Activated CD4-positive, alpha-beta T cell treated with anti-CD3 and anti-CD28 coated beads for 36 hours (primary cell): ENCODE data around the gene PDYN. TPM values are rescaled to one million over a fixed set of nuclear protein-coding genes. Genes with fewer than 3 reads are reported as not detected.
A peak's percentile ranks its signal among the peaks of the same experiment; 100 is the strongest.

Source experiments
- ATAC-seq: fragments of 200-7000 bp; cut with Tn5 transposase; one replicate; pipeline ENCODE4 v1.10.0; 2021; ENCODE audit warnings: mild to moderate bottlenecking, moderate library complexity
- CTCF ChIA-PET: fragments of 350-600 bp; sonication (Branson Sonifier 250); formaldehyde crosslinking; loops from one replicate; lab custom pipeline; 2021; ENCODE audit warnings: antibody characterized with exemption; lab: Charles Lee
- POLR2A ChIA-PET: fragments of 350-600 bp; sonication (Branson Sonifier 250); formaldehyde crosslinking; loops from one replicate; lab custom pipeline; 2021; ENCODE audit warnings: antibody characterized with exemption, inconsistent platforms; lab: Charles Lee
- DNase-seq: peaks from one replicate; pipeline ENCODE4 v3.0.0-alpha.2; 2020
- H3K27ac Mint-ChIP-seq: one replicate; pipeline ENCODE4 v1.8.0; 2021; ENCODE audit warnings: mixed read lengths
- H3K27me3 Mint-ChIP-seq: one replicate; pipeline ENCODE4 v1.8.0; 2021; ENCODE audit warnings: mixed read lengths
- H3K36me3 Mint-ChIP-seq: one replicate; pipeline ENCODE4 v1.8.0; 2021; ENCODE audit warnings: low read depth, mixed read lengths
- H3K4me1 Mint-ChIP-seq: one replicate; pipeline ENCODE4 v1.8.0; 2021; ENCODE audit warnings: mixed read lengths
- H3K4me3 Mint-ChIP-seq: one replicate; pipeline ENCODE4 v1.8.0; 2021; ENCODE audit warnings: mild to moderate bottlenecking, moderate library complexity, mixed read lengths
- H3K9me3 Mint-ChIP-seq: one replicate; pipeline ENCODE4 v1.8.0; 2021; ENCODE audit warnings: low read depth, mixed read lengths
- intact Hi-C, 2 experiments: fragments of 100-400 bp; cut with DNase I in 1 of 2; cut with micrococcal nuclease in 1 of 2; formaldehyde crosslinking; loops; one replicate each; pipeline versions ENCODE4 v1.14.2 to v1.15.1; 2022 to 2024; cut with DNase I, micrococcal nuclease
- total RNA-seq, 2 experiments: library from RNA; stranded (reverse); gene quantifications; one replicate each; pipeline ENCODE4 v1.2.3, GENCODE V29; 2021

PDYN gene
- total RNA-seq, 2 experiments from 2014 or later = not detected

DNA sequence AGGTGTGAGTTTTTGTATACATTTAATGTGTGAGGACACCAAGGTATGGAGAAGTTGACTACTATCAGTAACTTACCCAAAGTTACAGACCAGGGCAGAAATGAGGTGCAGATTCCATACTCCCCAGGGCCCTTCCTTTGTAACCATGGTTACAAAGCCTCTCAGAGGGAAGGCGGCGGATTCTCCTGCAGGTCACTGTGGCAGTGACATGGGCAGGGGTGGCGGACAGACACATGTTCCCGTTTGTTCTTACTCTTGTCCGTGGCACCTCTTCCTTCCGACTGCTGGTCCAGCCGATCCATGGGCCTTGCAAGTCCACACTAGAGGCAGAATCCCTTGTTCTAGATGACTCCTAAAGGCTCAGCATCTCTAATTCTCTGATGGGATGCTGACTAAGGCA, 43.0 kb downstream of the PDYN start:
- H3K36me3 Mint-ChIP-seq = no peaks in the 10 kb centered on the region
- DNase-seq (no peak), ATAC-seq (no peak)
- intact Hi-C loops = no loop called here
- H3K27ac Mint-ChIP-seq = no peak overlapping the region
- H3K9me3 Mint-ChIP-seq = no peaks in the 10 kb centered on the region
- CTCF ChIA-PET = no interaction called here
- POLR2A ChIA-PET = no interaction called here
- H3K4me3 Mint-ChIP-seq = no peak overlapping the region
- no peaks in the 10 kb centered on the region for H3K4me1 Mint-ChIP-seq
- H3K27me3 Mint-ChIP-seq = peaks cover 21% of the 10 kb centered on the region

DNA sequence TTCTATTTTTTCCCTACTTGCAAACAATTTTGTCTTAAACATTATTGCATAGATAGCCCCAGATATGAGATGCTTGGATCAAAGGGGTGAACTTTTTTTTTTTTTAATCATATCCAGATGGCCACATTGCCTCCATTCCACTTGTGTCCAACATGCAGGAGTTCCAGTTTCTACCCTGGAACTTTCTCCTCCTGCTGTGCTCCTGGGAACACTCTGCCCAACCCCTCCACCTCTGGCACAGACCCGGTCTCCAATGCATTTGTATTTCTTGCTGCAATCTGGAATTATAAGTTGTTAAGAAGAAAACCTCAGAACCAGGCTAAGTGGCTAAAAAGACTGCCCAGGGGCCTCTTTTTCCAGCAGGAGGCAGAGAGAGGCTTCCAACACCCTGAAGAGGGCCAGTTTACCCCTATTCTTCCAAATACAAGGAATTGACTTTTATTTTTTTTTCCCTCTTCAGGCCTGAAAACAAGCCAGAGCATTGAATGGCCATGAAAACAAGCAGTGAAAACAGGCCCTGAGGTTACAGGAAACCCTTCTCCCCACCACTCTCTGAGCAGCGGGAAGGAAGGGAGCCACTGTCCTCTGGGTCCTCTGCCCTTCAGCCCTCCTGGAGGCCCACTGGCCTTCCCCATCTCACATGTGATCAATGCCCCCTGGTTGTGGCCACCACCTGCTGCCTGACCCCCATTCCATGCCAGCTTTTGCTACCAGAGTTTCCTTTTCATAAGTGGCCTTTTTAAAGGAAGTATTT, 44.3 kb downstream of the PDYN start:
- Mint-ChIP-seq H3K4me1 (no peaks in the 10 kb centered on the region), H3K27me3 (peaks cover 22% of the 10 kb centered on the region), H3K4me3 (no peak overlapping the region), H3K27ac (no peak overlapping the region), H3K9me3 (no peaks in the 10 kb centered on the region), H3K36me3 (no peaks in the 10 kb centered on the region)
- DNase-seq = no peak
- CTCF ChIA-PET = no interaction called here
- intact Hi-C loops = no loop called here
- POLR2A ChIA-PET = no interaction called here
- ATAC-seq = no peak

DNA sequence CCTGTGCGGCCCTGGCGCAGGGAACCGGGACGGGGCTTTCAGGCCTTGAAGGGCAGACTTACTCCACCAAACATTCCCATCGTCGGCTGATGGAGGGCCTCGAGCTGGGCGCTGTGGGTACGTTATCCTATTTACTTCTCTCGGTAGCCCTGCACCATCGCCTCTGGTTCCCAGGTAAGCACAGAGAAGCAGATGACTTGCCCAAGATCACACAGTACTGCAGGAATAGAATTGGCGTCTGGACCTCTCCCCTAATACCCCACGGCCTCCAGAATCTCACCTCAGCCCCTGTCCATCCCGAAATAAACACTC, 46.4 kb downstream of the PDYN start:
- intact Hi-C loops = no loop called here
- no peak overlapping the region for H3K27ac Mint-ChIP-seq
- POLR2A ChIA-PET = no interaction called here
- H3K4me3 Mint-ChIP-seq = no peak overlapping the region
- no peaks in the 10 kb centered on the region for H3K4me1 Mint-ChIP-seq
- CTCF ChIA-PET = no interaction called here
- DNase-seq (no peak), ATAC-seq (no peak)
- no peaks in the 10 kb centered on the region for H3K36me3 Mint-ChIP-seq
- H3K27me3 Mint-ChIP-seq = peaks cover 26% of the 10 kb centered on the region
- H3K9me3 Mint-ChIP-seq = no peaks in the 10 kb centered on the region

DNA sequence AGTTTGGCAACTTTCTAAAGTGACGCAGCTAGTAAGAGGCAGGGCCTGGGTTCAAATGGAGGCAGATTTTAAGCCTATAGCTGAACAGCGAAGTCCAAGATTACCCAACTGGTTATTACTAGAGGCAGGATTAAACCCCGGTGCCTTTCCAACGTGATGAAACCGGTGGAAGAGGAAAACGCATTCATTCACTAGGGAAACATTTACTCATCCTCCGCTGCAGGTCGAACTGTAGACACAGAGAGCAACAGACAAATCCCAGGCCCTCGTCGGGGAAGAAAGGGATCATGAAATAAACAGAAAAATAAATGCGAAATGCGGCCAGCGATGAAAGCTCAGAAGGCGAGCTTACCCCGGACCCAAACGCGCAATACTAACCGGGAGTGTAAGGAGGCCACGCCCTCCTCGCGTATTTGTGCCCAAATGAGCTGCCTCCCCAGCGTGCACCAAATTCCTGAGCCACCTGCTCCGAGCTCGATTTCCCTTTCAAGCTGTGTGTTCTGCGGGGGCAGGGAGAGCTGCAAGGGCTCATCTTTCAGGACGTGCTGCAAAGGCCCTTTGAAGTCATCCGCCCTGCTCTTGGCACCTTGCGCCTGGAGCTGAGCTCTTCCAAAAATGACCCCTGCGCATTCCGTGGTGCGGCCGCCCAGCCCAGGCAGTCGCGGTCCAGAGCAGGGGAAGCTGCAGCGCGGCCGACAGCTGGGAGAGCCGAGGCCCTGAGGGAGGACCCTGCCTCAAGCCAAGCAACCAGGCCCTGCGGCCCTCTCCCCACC, 46.9 kb downstream of the PDYN start:
- H3K9me3 Mint-ChIP-seq = no peaks in the 10 kb centered on the region
- H3K27me3 Mint-ChIP-seq = peaks cover 26% of the 10 kb centered on the region
- DNase-seq = peak; percentile 12
- no peak overlapping the region for H3K27ac Mint-ChIP-seq
- CTCF ChIA-PET = interaction anchor here (0.9 kb wide), 1 partner anchor 18 kb away, joined by 3 read pairs; no protein-coding TSS in a partner anchor
- no peak overlapping the region for H3K4me3 Mint-ChIP-seq
- ATAC-seq = no peak
- intact Hi-C loops = no loop called here
- POLR2A ChIA-PET = no interaction called here
- no peaks in the 10 kb centered on the region for H3K36me3 Mint-ChIP-seq
- H3K4me1 Mint-ChIP-seq = no peaks in the 10 kb centered on the region

DNA sequence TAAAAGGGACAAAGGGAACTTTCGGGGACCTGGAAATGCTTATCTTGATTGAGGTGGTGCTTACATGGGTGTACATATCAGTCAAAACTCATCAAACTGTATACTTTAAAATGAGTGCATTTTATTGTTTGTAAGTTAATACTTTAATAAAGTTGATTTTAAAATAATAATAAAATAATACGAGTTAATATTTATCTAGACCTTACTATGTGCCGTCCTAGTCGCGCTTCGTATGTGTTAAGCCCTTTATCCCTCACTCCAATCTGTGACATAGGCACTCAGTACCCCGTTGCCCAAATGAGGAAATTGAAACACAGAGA, 47.5 kb downstream of the PDYN start:
- no peaks in the 10 kb centered on the region for H3K4me1 Mint-ChIP-seq
- intact Hi-C loops = no loop called here
- ChIA-PET CTCF (interaction anchor here (0.9 kb wide), 1 partner anchor 19 kb away, joined by 3 read pairs; no protein-coding TSS in a partner anchor), POLR2A (no interaction called here)
- ATAC-seq (no peak), DNase-seq (no peak)
- H3K27ac Mint-ChIP-seq = no peak overlapping the region
- no peaks in the 10 kb centered on the region for H3K36me3 Mint-ChIP-seq
- no peaks in the 10 kb centered on the region for H3K9me3 Mint-ChIP-seq
- peaks cover 28% of the 10 kb centered on the region for H3K27me3 Mint-ChIP-seq
- H3K4me3 Mint-ChIP-seq = no peak overlapping the region

DNA sequence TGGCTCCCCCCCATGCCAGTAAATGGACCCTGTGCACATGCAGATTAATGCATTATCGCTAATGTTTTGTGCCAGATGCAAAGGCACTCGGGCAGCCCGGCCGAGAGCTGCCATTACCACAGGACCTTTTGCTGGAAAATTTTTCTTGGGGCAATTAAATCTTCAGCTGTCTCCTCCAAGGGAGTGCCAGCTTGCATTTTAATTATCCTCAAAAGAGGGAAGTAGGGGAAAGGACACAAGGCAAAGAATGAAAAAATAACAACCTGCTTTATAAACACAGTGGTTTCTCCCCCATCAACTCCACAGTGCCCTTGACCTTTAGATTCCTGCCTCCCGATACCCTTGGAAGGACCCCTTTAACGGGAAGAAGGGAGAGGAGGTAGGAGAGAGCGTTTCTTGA, 48.2 kb downstream of the PDYN start:
- DNase-seq (no peak), ATAC-seq (no peak)
- Mint-ChIP-seq H3K27me3 (peaks cover 28% of the 10 kb centered on the region), H3K9me3 (no peaks in the 10 kb centered on the region), H3K27ac (no peak overlapping the region), H3K4me1 (no peaks in the 10 kb centered on the region), H3K4me3 (no peak overlapping the region), H3K36me3 (no peaks in the 10 kb centered on the region)
- ChIA-PET CTCF (no interaction called here), POLR2A (no interaction called here)
- intact Hi-C loops = no loop called here

DNA sequence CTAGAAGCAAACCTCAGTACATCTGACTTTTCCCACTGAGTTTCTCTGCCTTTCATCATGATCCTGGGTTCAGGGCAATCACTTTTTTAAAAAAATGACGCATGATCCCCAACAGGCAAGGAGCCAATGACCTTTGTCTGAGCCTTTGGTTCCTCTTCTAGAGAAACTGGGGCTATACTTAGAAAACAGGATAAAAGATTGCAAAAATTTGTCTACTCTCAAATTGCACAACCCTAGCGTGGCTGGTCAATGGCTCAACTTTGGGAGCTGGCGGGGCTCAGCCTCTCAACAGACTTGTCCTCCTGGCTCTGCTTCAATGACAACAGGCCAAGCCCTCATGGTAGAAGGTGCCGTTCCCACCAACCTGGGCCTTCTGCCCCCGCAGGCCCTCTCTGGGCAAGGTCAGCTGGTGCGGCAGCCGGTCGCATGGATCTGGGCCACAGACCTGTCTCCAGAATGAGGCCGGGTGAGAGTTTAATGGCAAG, 48.7 kb downstream of the PDYN start:
- Mint-ChIP-seq H3K4me1 (no peaks in the 10 kb centered on the region), H3K9me3 (no peaks in the 10 kb centered on the region), H3K27me3 (peaks cover 28% of the 10 kb centered on the region), H3K27ac (no peak overlapping the region), H3K36me3 (no peaks in the 10 kb centered on the region), H3K4me3 (no peak overlapping the region)
- intact Hi-C loops = no loop called here
- ChIA-PET CTCF (no interaction called here), POLR2A (no interaction called here)
- ATAC-seq (no peak), DNase-seq (no peak)

DNA sequence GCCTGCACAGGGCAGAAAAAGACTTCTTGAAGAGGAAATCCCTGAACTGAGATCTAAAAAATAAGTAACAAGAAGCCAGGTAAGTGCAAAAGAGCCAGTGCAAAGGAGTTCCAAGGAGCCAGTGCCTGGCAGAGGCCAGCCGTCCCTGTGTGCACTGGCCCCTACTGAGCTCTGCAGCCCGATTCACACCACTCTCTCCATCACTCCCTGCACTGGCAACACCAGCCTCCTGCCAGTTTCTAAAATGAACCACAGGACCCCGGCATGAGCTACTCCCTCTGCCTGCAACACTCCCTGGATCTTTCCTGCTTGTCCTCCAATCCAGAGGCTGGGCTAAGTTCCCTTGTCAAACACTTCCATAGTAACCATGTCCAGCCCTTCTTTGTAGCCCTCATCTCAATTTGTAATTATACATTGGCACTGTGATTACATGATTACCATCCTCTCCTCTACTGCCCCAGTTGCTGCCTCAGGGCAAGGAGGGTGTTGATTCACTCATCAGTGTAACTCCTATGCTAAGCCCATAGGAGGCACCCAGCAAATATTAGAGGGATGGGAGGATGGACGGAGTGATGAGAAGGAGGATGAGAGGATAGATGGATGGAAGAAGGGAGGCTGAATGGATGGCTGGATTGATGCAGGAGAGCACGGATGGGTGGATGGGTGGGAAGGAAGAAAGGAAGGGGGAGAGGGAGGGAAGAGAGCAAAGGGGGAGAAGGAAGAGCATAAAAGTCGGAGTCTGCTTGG, 49.3 kb downstream of the PDYN start:
- intact Hi-C loops = no loop called here
- POLR2A ChIA-PET = no interaction called here
- no peaks in the 10 kb centered on the region for H3K9me3 Mint-ChIP-seq
- H3K4me3 Mint-ChIP-seq = no peak overlapping the region
- DNase-seq (no peak), ATAC-seq (no peak)
- no peaks in the 10 kb centered on the region for H3K36me3 Mint-ChIP-seq
- peaks cover 28% of the 10 kb centered on the region for H3K27me3 Mint-ChIP-seq
- no peaks in the 10 kb centered on the region for H3K4me1 Mint-ChIP-seq
- H3K27ac Mint-ChIP-seq = no peak overlapping the region
- CTCF ChIA-PET = no interaction called here

DNA sequence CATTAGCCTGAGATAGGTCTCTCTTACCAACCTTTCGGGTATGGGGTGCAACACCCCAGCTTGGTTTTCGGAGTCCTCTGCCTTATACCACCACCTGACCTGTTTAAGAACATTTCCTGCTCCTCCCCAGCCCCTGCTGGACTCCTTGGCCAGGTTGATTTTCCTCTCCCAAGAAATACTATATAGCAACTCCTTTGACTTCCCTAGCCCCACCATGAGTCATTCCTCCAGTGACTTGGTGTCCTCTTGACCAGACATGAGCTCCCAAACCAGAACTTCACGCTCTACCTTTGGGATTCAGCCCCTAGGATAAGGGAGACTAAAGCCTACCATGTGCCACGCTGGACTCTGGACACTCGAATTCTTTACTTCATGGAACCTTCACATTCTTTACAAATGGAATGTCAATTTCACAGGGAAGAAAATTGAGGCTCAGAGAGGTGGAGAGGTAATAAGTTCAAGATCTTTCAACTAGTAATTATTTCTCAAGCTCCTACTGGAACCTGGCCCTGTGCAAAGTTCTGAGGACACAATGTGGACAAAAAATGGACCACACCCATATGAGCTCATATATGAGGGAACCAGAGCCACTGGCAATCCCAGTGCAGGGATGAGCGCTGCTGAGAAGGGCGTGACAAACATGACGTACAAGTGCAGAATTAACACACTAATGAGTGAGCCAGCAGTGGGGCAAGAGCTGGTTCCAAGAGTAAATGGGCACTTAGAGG, 50.4 kb downstream of the PDYN start:
- intact Hi-C loops = no loop called here

DNA sequence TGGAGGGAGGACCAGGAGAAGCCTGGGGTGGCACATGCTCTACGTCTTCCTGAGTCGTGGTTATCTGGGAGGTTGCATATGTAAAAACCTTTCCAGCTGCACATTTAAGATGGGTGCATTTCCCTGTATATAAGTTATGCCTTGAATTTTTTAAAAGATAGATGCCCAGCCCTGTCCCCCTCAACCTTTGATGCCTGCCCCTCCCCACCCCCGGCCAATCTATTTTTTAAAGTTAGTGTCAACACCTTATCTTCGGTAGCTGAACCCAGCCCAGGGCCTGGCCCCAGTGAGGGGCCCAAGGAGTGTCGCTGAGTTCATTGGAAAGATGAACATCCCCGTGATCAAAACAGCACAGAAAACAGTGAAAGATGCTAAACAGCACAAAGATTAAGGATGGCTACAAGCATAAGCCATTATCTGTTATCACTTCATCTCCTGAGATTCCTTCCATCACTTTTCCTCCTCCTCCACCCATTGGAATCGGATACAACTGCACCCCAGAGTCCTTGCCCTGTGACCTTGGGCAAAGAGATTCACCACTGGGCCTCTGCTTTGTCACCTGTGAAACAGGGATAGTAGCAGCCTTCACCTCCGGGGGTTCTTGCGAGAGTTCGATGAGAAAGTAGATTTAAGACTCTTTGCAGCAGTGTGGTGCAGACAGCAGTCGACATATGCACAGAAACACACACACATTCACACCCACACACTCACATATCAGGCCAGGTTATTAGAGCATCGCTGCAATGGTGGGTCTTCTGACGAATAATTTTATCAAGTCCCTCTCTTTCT, 51.2 kb downstream of the PDYN start:
- CTCF ChIA-PET = no interaction called here
- H3K4me1 Mint-ChIP-seq = no peaks in the 10 kb centered on the region
- H3K27me3 Mint-ChIP-seq = peaks cover 23% of the 10 kb centered on the region
- no peaks in the 10 kb centered on the region for H3K36me3 Mint-ChIP-seq
- ATAC-seq = no peak
- H3K27ac Mint-ChIP-seq = no peak overlapping the region
- POLR2A ChIA-PET = no interaction called here
- H3K9me3 Mint-ChIP-seq = no peaks in the 10 kb centered on the region
- DNase-seq = no peak
- intact Hi-C loops = no loop called here
- H3K4me3 Mint-ChIP-seq = no peak overlapping the region

More for the DNA sequence above, 50.4 kb downstream of the PDYN start:
- no peaks in the 10 kb centered on the region for H3K9me3 Mint-ChIP-seq
- no peaks in the 10 kb centered on the region for H3K4me1 Mint-ChIP-seq
- ChIA-PET POLR2A (no interaction called here), CTCF (no interaction called here)
- H3K36me3 Mint-ChIP-seq = no peaks in the 10 kb centered on the region
- no peak for DNase-seq
- peaks cover 26% of the 10 kb centered on the region for H3K27me3 Mint-ChIP-seq
- no peak for ATAC-seq
- H3K27ac Mint-ChIP-seq = no peak overlapping the region
- no peak overlapping the region for H3K4me3 Mint-ChIP-seq

DNA sequence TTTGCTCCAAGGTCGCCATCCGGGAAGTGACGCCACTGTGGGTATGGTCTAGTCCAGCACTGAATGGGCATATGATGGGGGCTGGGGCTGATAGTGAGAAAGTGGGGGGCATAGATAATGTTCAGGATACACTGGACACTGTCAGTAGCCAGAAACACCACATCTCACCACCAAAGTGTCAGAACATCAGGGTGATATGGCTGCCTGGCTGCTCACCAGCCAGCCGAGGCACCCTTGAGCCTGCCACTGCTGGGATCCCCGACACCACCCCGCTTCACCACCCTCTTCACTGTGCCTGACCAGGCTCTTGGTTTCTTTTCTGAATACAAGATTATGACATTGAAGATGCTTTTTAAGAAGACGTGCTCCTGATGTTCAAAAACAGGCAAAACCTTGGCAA, 51.8 kb downstream of the PDYN start:
- intact Hi-C loops = no loop called here
- Mint-ChIP-seq H3K9me3 (no peaks in the 10 kb centered on the region), H3K4me1 (no peaks in the 10 kb centered on the region)

More for the DNA sequence above, 51.8 kb downstream of the PDYN start:
- POLR2A ChIA-PET = no interaction called here
- no peak overlapping the region for H3K4me3 Mint-ChIP-seq
- no peak overlapping the region for H3K27ac Mint-ChIP-seq
- CTCF ChIA-PET = interaction anchor here (0.6 kb wide), 1 partner anchor 42 kb away, joined by 3 read pairs; no protein-coding TSS in a partner anchor
- ATAC-seq (no peak), DNase-seq (no peak)
- no peaks in the 10 kb centered on the region for H3K36me3 Mint-ChIP-seq
- H3K27me3 Mint-ChIP-seq = peaks cover 21% of the 10 kb centered on the region
